ENCODE results near the gene HOTAIR.

The HOTAIR gene

DNA sequence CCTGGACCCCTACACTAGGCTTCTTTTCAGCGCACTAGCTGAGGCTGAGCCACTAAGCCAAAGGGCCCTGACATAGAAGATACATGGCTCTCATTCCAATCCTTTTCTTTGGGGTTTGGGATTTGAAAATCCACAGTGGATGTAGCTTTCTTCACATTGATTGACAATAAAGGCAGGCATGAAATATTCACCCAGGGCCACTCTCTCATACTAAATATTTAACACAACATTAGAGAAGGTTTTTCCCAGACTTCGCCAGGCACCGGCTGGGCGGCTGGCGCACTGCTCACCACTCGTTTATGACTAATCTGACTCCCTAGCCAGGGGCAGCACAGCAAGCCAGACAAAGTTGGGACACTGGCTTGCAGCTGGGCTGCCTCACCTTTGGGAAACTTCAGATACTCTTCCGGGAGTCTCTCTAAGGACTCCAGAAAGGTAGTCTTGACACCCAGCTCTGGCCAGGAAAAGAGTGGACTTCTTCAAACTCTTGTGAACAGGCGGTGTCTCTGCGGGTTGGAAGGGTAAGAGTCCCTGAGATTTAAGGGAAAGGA lies 2.5 kb downstream of the HOTAIR start:
- no peak for DNase-seq

DNA sequence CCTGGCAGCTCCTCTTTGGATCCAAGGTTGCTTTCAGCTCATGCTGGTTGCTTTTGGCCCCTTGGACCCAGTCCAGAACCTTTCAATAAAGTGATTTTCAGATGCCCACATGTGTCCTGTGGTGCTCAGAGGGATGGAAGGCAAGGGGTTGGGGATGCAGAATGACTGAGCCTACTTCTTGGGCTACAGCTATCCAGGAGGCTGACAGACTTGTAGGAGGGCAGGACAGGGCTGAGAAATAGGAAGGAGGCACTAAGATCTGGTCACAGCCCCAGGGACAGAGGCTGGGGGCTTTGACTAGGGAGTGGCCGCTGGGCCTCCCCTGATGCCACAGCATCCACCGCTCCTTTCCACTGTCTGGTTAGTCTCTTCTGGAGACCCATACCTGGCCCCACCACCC lies 3.1 kb downstream of the HOTAIR start:
- no peak for DNase-seq

DNA sequence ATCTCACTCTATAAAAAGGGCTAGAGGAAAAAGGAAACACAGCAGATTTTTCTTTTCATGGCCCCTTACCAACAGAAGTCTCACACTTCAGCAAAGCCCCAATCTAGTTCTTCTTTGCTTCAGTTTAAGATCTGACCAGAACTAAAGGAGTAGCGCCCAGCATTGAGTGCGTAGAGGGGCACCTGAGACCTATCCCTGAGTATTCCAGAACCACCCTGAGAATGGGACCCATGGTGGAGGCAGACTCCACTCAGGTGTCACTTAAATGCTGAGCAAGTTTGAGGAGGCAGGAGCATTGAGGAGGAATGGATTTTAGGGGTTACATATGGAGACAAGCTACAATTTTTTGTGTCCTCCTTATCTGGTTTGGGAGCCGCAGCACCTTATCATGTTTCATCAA lies 3.6 kb downstream of the HOTAIR start:
- DNase-seq = no peak

DNA sequence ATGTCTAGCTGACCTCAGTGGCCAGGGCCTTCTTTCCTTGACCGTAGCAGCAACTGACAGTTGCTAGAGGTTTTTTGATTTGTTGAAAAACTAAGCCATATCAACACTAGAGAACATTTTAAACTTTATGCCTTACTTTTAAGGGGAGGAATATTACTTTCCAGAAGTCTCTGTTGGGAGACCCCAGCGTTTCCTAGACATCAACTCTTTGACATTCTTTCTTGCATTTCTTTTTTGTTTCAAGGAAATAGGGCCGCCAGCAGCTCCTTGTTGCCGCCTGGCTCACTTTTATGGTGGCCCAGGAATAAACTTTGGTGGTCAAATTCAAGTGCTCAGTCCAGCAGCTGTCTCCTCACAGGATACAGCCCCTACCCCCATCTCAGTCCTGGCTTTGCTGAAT lies 4.3 kb downstream of the HOTAIR start:
- DNase-seq = no peak

DNA sequence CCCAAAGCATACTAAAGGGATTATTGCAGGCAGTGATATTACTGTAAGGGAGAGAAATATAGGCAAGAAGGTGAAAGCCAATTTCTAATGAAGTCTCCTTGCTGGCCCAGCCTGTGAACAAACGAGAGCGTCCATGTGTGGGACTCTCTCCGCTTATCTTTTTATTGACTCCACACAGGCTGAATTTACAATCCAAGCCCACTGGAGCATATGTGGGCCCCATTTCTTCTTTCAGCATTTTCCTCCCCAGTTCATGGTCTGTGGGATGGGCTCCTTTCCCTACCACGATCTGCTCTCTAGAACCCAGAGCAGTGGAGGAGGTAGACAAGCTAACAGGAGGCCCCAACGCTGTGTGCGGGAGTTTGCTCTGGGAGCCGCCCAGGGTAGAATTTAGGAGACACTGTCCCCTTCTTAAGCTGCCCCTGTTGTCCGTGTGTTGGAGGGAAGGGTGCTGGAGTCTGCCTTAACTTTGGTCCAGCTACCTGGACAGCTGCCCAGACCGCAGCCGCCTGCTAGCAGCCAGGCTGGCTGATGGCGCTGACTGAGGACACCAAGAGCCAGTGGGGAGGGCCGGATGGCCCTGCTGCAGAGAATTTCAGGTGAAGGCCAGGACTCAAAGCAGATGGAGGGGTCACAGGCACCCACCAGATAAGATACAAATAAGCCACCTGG lies 5.0 kb downstream of the HOTAIR start:
- DNase-seq = no peak

DNA sequence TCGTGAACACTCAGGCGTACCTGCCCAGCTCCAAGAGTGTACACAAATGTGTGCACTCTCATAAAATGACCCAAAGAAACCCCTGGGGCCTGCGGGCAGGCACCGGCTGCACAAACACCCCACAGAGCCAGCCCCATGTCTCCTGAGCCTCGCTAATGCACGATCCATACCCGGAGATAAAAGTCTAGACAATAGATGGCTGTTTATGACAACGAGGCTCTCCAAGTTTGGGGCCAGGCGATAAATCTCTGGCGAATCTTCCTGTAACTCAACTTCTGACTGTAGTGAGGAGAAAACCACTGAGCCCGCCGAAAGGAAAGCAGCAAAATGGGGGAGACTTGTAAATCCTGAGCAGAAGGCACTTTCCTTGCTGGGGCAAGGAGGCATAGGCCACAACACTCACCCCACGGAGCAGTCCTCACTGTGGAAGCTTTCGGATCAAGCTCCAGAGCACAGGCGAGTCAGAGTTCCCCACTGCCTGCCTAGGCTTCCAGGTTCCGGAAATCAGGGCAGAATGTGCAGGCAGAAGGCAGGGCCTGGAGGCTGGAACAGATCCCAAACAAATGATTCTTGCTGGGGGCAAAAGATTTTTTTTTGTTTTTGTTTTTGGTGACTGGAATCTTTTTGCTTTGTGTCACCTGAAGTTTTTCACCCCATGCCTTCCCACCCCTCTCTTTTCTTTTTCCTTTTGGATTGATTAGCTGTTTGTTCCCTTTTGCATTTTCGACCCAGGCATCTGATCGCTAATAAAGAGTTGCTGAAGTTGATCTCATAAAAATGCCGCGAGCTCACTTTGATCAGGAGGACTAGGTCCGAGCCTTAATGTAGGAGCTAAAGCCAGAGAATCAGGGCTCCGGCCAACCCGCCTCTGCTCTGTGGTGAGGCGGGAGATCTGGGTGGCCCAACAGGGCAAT lies 6.3 kb downstream of the HOTAIR start:
- no peak for DNase-seq

DNA sequence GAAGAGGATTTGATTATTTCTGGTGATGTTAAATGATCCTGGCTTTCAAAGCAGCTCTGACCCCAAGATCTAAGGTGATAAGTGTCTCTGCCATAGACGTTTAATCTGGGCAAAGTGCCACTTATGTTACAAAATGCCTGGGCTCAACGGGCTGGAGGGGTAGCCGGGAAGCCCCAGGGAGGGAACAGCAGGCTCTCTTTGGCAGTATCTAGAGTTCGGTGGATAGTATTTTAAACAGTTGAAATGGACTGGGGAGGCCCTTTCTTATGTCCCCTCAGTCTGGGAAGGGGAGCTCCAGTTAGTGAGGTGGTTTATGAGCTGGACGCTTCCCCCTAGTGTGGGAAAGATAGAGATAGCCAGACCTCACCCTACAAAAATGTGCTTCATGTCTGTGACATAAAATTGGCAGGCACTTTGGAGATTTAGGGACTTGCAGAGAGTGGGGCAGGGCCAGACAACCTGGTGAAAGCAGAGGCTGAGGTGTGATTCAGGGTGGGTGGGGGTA lies 7.3 kb downstream of the HOTAIR start:
- DNase-seq = no peak

DNA sequence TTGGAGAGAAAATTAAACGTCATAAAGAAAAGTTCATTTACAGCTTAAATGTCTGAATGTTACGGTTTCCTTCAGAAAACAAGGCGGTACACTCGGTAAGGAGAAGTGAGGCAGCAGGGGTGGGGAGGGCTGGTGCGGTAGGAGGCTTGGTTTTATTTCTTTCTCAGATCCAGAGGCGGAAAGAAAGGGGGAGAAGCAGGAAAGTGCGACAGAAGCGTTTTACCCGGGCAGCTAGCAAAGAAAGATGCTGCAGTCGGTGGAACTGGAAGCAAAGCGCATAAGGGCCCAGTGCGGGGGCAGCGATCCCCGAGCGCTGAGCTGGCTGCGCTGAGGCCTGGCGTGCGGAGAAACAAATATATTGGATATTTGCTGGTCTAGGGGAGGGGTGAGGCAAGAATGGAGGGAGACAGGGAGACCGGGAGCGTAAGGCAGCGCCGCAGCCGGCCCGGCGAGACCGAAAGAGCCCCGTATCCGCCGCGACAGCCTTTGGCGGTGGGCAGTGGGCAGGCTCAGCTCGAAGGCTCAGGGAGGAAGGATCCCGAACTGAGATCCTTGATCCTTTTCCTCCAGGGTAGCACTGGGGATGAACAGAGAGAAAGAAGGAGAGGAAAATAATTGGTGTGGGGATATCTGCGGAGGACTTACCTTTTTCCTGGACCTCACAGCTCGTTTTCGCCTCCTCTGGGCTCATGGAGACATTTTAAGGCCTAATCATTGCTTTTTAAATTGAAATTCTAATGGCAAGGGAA lies 8.2 kb downstream of the HOTAIR start:
- DNase-seq = no peak

DNA sequence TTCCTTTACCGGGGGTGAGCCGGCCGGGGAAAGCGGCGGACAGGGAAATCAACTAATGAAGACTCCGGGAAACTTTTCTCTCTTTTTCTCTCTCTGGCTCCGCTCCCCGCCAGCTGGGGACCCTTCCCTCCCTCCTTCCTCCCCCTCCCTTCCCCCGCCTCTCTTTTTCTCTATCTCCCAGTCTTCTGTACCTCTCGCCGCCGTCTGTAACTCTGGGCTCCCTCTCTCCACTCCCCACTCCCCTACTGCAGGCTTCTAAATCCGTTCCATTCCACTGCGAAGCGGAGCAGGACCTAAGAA lies 8.7 kb downstream of the HOTAIR start:
- no peak for DNase-seq

DNA sequence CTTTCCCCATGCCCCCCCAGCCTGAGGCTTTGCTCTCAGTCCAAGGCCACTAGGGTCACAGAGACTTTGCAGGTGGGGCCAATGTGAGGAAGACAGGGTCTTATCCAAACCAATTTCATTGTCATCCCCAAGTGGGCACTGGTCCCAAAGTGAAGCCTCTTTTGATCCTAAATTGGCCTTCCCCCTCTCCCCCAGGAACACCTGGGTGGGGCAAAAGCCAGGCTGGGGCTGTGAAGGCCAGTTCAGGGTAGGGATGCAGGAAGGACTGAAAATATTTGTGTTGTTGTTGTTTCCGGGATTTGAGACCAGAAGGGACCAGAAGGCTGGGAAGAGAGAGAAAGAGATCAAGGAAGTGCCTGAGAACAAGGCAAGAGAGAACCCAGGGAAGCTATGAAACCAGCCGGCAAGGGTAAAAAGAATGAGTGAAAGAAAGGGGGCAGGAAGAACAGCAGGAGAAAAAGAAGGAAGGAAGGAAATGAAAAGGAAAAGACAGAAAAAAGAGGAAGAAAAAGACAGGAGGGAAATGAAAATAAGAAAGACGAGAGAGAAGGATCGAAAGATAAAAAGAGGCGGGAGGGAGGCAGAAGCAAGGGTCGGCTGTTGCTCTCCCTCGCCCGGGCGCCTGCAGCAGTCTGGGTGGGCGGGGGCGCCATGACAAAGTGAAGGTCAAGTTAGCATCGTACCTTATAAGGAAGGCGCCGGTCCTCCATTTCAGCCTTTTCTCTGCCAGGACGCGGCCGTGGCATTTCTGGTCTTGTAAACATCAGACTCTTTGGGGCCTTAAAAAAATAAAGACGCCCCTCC lies 9.3 kb downstream of the HOTAIR start:
- no peak for DNase-seq

DNA sequence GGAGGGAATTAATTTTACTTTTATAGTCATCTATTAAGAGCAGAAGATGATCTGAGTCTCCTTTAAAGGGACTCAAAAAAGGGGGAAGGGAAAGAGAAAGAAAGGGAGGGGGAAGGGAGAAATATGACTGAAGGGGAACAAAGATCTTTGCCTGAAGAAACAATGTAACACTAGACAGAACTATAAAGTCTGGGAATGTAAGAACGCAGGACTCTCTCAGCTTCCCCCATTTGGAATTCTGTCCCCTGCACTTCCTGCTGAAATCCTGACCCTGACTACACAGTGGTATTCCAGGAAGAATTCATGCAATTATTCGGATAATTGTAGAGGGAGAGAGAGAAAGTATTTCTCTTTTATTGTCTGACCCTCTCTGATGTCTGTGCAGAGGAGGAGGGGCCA lies 10.4 kb downstream of the HOTAIR start:
- no peak for DNase-seq

DNA sequence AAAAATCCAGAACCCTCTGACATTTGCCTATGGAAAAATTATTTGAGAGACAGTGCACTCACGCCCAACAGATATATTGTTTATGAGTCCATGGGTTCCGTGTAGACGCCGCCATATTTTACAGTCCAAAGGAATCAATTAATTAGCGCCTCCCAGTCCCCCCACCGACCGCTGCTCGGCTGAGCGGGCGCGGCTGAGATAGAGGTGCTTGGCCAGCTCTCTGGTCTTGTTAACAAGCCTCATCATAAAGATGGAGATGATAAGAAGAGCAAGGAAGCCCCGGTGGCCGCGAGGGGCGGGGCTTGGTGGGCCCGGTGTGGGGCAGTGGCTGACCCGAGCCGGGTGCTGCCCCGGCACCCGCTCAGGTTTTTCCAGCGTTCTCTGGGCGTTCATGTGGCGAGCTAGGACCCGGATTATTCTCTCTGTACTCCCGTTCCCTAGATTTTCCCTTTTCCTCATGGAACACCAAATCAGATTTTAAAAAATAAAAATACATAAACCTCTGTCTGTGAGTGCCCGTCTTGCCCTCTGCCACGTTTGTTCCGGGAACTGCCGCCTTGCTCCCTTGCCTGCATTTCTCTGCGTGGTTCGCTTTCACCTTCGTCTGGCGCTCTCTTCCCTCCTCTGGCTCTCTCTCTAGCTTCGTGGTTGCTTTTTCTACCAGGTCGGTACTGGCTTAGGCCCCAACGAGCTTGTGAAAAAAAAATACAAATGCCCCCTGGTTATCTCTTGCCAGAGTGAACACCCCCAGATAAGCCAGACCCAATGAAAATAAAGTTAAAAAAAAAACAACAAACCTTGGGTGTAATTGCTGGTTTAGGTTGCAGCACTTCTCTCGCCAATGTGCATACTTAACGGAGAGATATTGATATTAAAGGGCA lies 11.1 kb downstream of the HOTAIR start:
- no peak for DNase-seq

DNA sequence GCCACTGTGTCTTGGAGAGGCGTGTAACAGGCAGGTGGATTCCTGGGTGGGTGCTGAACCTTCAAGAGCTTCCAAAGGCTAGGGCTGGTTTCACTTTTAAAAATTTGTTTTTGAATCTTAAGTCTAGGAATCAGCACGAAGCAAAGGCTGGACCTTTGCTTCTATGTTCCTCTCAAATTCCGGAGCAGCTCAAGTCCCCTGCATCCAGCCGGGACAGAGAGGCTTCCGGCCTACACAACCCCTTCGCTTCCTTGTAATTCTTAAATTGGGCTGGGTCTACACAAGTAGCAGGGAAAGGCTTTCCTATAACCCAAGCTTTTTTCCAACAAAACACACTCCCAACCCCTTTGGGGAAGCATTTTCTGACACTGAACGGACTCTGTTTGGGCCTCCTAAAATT lies 11.7 kb downstream of the HOTAIR start:
- DNase-seq = no peak

DNA sequence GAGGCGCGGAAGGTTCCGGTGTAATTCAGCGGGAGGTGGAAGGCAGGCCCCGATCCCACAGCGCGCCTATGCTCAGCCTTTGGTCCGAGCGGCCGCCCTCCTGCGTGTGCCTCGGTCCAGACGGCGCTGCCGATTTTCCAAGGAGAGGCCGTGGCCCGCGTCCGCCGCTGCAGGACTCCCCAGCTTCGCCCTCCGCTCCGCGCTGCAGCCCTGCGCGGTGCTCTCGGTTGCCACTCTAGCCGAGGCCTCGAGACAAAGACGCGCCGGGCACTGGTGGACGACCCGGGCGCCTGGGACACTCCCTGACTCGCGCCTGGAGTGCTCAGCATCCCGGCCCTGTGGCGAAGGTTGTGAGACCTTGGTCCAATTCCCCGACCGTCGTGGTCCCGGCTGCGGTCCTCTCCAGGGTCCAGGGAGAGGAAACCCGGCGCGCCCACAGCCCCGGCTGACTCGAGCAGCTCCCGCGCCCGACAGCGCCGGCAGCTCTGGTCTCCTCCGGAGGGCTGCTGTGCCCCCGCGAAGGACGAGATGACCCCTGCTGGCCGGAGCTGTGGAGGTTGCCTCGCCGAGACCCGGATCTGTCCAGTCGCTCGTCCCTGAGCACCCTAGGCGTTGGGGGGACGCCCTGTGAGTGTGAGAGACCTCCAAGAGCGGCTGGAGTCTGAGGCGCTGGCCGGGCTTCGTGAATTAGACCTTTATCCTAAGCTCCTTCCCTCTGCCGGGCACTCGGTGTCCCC lies 13.6 kb downstream of the HOTAIR start:
- DNase-seq = no peak

DNA sequence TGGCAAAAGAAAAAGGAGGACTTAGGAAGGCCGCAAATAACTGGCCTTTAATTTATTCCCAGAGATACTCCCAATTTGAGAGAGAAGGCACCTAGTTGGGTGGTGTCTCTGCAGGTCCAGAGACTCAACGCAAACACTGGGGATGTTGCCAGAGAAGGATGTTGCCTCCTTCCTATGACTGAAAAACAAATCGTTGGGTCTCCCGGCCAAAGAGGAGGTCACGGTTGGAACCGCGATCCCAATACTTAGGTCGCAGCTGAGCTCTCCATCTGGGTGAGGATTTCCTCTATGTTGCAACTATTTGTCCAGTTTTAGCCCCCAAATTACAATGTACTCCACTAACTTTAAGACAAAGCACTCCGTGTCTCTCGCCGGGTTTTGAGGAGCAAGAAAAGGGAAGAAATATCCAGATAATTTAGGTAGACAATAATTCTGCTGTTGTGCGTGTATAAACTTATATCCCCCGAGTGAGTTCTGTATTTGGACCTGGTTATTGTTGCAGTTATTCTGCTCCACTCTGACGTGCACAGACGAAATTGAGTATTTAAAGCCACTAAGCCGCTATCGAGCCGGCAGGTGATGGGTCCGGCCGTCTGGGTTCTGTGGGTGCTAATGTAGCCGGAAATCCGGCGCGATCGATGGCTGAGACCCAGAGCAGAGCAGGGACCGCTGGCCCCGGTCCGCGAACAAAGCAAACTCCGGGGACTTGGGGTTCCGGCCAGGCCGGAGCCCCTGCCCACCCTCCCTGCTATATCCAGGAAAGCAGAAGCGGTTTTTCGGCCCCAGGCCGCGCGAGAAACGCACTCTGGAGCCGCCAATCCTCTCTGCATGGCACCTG lies 14.3 kb downstream of the HOTAIR start:
- no peak for DNase-seq

DNA sequence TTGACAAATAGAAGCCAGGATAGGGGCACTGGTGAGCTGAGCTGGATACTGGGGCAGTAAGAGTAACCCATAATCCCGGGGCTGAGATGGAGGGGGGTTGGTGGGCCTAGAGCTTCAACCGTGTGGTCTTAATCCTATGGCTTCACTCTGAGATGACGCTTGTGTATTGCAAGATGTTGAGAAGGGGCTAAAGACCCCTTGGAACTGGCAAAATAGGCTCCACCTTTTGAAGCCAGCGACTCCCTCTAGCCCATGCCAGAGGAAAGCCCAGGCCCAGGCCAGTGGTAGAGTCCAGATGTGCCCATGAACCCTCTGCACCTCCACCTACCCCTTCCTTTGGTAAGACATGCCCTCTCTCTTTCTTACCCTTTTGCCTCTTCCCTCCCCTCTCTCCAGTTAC lies 15.4 kb downstream of the HOTAIR start:
- DNase-seq = no peak

DNA sequence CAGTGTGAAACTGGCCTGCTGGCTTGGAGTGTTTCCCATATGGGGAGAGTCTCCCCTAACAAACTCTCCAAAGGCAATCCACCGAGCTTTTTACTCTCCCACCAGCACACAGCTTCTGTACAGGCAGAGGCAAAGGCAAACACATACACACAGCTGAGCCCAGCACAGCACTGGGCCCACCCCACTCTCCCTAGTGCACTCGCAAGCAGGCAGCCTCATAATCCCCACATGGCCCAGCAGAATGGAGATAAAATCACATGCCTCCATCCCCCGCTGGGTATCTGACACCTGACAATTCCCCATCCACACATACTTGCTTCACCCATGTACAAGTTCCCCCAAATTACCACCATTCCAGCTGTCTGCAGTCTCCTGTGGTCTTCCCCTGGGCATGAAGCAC lies 16.6 kb downstream of the HOTAIR start:
- DNase-seq = no peak

DNA sequence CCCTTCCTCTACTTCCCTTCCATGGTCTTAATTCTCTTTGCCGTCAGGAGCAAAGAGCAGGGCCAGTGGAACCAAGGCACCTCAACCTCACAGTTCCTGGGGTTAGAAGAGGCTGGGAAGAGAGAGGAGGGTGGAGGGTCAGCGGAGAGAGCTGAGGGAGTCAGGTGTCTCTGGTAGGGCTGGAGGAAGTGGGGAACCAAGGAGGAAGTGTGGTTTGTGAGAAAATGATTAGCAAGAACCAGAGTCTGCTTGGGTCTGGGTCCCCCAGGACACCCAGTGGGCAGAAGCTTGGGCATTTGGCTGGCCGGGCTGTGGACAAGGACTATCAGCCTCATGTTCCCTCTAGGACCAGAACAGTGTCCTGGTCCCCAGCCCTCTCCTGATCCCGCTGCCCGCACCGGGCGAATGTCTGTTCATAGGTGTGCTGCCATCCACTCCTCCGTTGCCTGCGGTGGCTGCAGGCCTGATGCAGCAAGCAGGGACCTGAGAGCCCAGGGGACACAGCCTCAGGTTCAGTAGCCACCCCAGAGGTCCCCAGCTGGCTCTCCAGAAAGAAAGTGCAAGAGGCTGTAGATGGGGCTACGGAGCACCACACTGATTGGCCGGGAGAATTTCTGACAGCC lies 17.7 kb downstream of the HOTAIR start:
- no peak for DNase-seq

DNA sequence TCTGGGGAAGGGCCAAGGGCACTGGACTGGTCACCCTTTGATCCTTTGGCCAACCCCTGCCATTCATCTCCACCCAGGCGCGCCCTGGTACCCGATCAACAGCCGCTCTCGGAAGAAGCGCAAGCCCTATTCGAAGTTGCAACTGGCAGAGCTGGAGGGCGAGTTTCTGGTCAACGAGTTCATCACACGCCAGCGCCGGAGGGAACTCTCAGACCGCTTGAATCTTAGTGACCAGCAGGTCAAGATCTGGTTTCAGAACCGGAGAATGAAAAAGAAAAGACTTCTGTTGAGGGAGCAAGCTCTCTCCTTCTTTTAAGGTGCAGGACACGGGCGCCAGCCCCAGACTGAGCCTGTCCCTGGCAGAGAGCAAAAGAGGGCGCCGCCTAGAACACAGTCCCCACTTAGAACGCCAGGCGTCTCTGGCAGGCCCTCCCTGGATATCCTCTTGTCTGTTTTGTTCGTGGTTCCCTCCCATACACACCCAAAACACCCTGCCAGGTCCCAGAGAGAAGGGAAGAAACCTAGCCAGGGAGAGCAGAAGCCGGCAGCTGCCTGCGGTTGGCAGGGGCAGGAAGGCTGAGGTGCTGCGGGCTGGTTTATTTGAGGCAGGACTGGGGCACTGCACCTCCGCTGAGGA lies 18.4 kb downstream of the HOTAIR start:
- no peak for DNase-seq
